HG03025 (cell line): ENCODE results near the gene POLA1.

Experiments used
- ATAC-seq: cut with Tn5 transposase; IDR thresholded peaks from one replicate; pipeline ENCODE4 v1.9.1; 2021; ENCODE audit warnings: mild to moderate bottlenecking, moderate library complexity; ENCODE audit not compliant: unreplicated experiment, low FRiP score

Gene POLA1

GRCh38 chrX:24954732-24955131 is 261.0 kb downstream of the POLA1 start:
- ATAC-seq, result no peak

GRCh38 chrX:24955372-24955930 is 261.7 kb downstream of the POLA1 start:
- ATAC-seq, result no peak

- no peak for ATAC-seq
These were observed 263.1 kb downstream of the POLA1 start for GRCh38 chrX:24956828-24957227.

- ATAC-seq, result no peak
These were observed 268.1 kb downstream of the POLA1 start for GRCh38 chrX:24961809-24962208.

GRCh38 chrX:24963823-24964222 is 270.1 kb downstream of the POLA1 start:
- ATAC-seq, result no peak

GRCh38 chrX:24965372-24965771 is 271.7 kb downstream of the POLA1 start:
- ATAC-seq, result no peak

- no peak for ATAC-seq
These were observed 276.1 kb downstream of the POLA1 start for GRCh38 chrX:24969812-24970211.

- ATAC-seq, result no peak
These were observed 285.4 kb downstream of the POLA1 start for GRCh38 chrX:24979081-24979480.

- no peak for ATAC-seq
These were observed 287.3 kb downstream of the POLA1 start for GRCh38 chrX:24981030-24981429.

GRCh38 chrX:24982306-24982965 is 288.7 kb downstream of the POLA1 start:
- no peak for ATAC-seq

- ATAC-seq, result no peak
These were observed 290.2 kb downstream of the POLA1 start for GRCh38 chrX:24983931-24984330.

- no peak for ATAC-seq
These were observed 291.4 kb downstream of the POLA1 start for GRCh38 chrX:24985120-24985519.

- no peak for ATAC-seq
These were observed 294.0 kb downstream of the POLA1 start for GRCh38 chrX:24987731-24988130.

GRCh38 chrX:24988314-24988713 is 294.6 kb downstream of the POLA1 start:
- no peak for ATAC-seq

- no peak for ATAC-seq
These were observed 296.8 kb downstream of the POLA1 start for GRCh38 chrX:24990535-24990934.

GRCh38 chrX:24993879-24994278 is 300.2 kb downstream of the POLA1 start:
- no peak for ATAC-seq

- ATAC-seq, result no peak
These were observed 302.5 kb downstream of the POLA1 start for GRCh38 chrX:24996096-24996709.

- ATAC-seq, result no peak
These were observed 305.8 kb downstream of the POLA1 start for GRCh38 chrX:24999511-24999910.

- no peak for ATAC-seq
These were observed 308.3 kb downstream of the POLA1 start for GRCh38 chrX:25001808-25002660.

- no peak for ATAC-seq
These were observed 308.9 kb downstream of the POLA1 start for GRCh38 chrX:25002661-25003020.
